NCI-H1105 (cell line): ENCODE data around the gene ARHGAP26.

Experiments
- DNase-seq: peaks from one replicate; lab custom pipeline; 2025; lab: John Stamatoyannopoulos, UW

The ARHGAP26 gene

GRCh38 chr5:143063175-143063970, 293.2 kb downstream of the ARHGAP26 start:
- no peak for DNase-seq

GRCh38 chr5:143064218-143064641, 294.1 kb downstream of the ARHGAP26 start:
- no peak for DNase-seq

GRCh38 chr5:143064676-143065075, 294.5 kb downstream of the ARHGAP26 start:
- no peak for DNase-seq

- no peak for DNase-seq
Observed at GRCh38 chr5:143065185-143065965, 295.2 kb downstream of the ARHGAP26 start.

GRCh38 chr5:143065996-143066522, 295.9 kb downstream of the ARHGAP26 start:
- no peak for DNase-seq

GRCh38 chr5:143066556-143067281, 296.5 kb downstream of the ARHGAP26 start:
- no peak for DNase-seq

GRCh38 chr5:143068712-143069111, 298.5 kb downstream of the ARHGAP26 start:
- no peak for DNase-seq

- DNase-seq, result no peak
Observed at GRCh38 chr5:143071927-143072326, 301.8 kb downstream of the ARHGAP26 start.

- no peak for DNase-seq
Observed at GRCh38 chr5:143072734-143073133, 302.6 kb downstream of the ARHGAP26 start.

GRCh38 chr5:143073766-143074165, 303.6 kb downstream of the ARHGAP26 start:
- DNase-seq, result no peak

GRCh38 chr5:143074414-143074996, 304.3 kb downstream of the ARHGAP26 start:
- DNase-seq, result no peak

- DNase-seq, result no peak
Observed at GRCh38 chr5:143076377-143076776, 306.2 kb downstream of the ARHGAP26 start.

- DNase-seq, result no peak
Observed at GRCh38 chr5:143077453-143078103, 307.4 kb downstream of the ARHGAP26 start.

GRCh38 chr5:143078313-143078712, 308.1 kb downstream of the ARHGAP26 start:
- DNase-seq, result no peak

GRCh38 chr5:143078971-143079370, 308.8 kb downstream of the ARHGAP26 start:
- no peak for DNase-seq

GRCh38 chr5:143080407-143080806, 310.2 kb downstream of the ARHGAP26 start:
- no peak for DNase-seq

- DNase-seq, result no peak
Observed at GRCh38 chr5:143080982-143081381, 310.8 kb downstream of the ARHGAP26 start.

GRCh38 chr5:143083006-143083405, 312.8 kb downstream of the ARHGAP26 start:
- DNase-seq, result no peak

- no peak for DNase-seq
Observed at GRCh38 chr5:143084407-143084806, 314.2 kb downstream of the ARHGAP26 start.

- no peak for DNase-seq
Observed at GRCh38 chr5:143085319-143085917, 315.2 kb downstream of the ARHGAP26 start.

- DNase-seq, result no peak
Observed at GRCh38 chr5:143086546-143086907, 316.4 kb downstream of the ARHGAP26 start.
